Measurements from ENCODE around the gene MPEG1. TPM values are rescaled to one million over a fixed set of nuclear protein-coding genes. Genes with fewer than 3 reads are reported as not detected.

Gene MPEG1
- total RNA-seq, 1 donor from 2014 or later: 13.5 TPM

- no peak for DNase-seq (ENCODE audit: low spot score)
These were observed 22.7 kb downstream of the MPEG1 start for GRCh38 chr11:59189986-59190385.

- no peak for DNase-seq (ENCODE audit: low spot score)
These were observed 23.8 kb downstream of the MPEG1 start for GRCh38 chr11:59188954-59189353.

GRCh38 chr11:59187587-59187986 lies 25.1 kb downstream of the MPEG1 start:
- DNase-seq (ENCODE audit: low spot score): peak; percentile 63

- DNase-seq (ENCODE audit: low spot score): no peak
These were observed 25.7 kb downstream of the MPEG1 start for GRCh38 chr11:59187035-59187434.

- DNase-seq (ENCODE audit: low spot score): peak; percentile 82
These were observed 26.6 kb downstream of the MPEG1 start for GRCh38 chr11:59186130-59186594.

- DNase-seq (ENCODE audit: low spot score): no peak
These were observed 27.3 kb downstream of the MPEG1 start for GRCh38 chr11:59185386-59185945.

GRCh38 chr11:59184691-59185339 lies 27.9 kb downstream of the MPEG1 start:
- no peak for DNase-seq (ENCODE audit: low spot score)

- peak; percentile 62 for DNase-seq (ENCODE audit: low spot score)
These were observed 29.0 kb downstream of the MPEG1 start for GRCh38 chr11:59183771-59184170.

- DNase-seq (ENCODE audit: low spot score): no peak
These were observed 30.1 kb downstream of the MPEG1 start for GRCh38 chr11:59182457-59183151.

GRCh38 chr11:59181746-59182456 lies 30.8 kb downstream of the MPEG1 start:
- DNase-seq (ENCODE audit: low spot score): no peak

GRCh38 chr11:59180907-59181306 lies 31.8 kb downstream of the MPEG1 start:
- no peak for DNase-seq (ENCODE audit: low spot score)

- no peak for DNase-seq (ENCODE audit: low spot score)
These were observed 32.5 kb downstream of the MPEG1 start for GRCh38 chr11:59180168-59180776.

GRCh38 chr11:59179121-59179520 lies 33.6 kb downstream of the MPEG1 start:
- DNase-seq (ENCODE audit: low spot score): no peak

- DNase-seq (ENCODE audit: low spot score): no peak
These were observed 34.3 kb downstream of the MPEG1 start for GRCh38 chr11:59178402-59178801.

- no peak for DNase-seq (ENCODE audit: low spot score)
These were observed 36.4 kb downstream of the MPEG1 start for GRCh38 chr11:59176330-59176729.

- DNase-seq (ENCODE audit: low spot score): no peak
These were observed 37.6 kb downstream of the MPEG1 start for GRCh38 chr11:59175091-59175501.

GRCh38 chr11:59174664-59175033 lies 38.1 kb downstream of the MPEG1 start:
- peak; percentile 61 for DNase-seq (ENCODE audit: low spot score)

GRCh38 chr11:59173964-59174663 lies 38.6 kb downstream of the MPEG1 start:
- DNase-seq (ENCODE audit: low spot score): peak; percentile 82

- no peak for DNase-seq (ENCODE audit: low spot score)
These were observed 39.4 kb downstream of the MPEG1 start for GRCh38 chr11:59173080-59173963.

GRCh38 chr11:59172345-59173079 lies 40.2 kb downstream of the MPEG1 start:
- DNase-seq (ENCODE audit: low spot score): peak; percentile 32

Data from mucosa of gallbladder (tissue), 1 donor.